HG02840 (cell line): ENCODE data around the gene GNAO1.

Experiments
- ATAC-seq: cut with Tn5 transposase; IDR thresholded peaks from one replicate; pipeline ENCODE4 v1.9.1; 2021; ENCODE audit warnings: mild to moderate bottlenecking, moderate library complexity, moderate number of reproducible peaks; ENCODE audit not compliant: unreplicated experiment, low FRiP score

GNAO1 gene

DNA sequence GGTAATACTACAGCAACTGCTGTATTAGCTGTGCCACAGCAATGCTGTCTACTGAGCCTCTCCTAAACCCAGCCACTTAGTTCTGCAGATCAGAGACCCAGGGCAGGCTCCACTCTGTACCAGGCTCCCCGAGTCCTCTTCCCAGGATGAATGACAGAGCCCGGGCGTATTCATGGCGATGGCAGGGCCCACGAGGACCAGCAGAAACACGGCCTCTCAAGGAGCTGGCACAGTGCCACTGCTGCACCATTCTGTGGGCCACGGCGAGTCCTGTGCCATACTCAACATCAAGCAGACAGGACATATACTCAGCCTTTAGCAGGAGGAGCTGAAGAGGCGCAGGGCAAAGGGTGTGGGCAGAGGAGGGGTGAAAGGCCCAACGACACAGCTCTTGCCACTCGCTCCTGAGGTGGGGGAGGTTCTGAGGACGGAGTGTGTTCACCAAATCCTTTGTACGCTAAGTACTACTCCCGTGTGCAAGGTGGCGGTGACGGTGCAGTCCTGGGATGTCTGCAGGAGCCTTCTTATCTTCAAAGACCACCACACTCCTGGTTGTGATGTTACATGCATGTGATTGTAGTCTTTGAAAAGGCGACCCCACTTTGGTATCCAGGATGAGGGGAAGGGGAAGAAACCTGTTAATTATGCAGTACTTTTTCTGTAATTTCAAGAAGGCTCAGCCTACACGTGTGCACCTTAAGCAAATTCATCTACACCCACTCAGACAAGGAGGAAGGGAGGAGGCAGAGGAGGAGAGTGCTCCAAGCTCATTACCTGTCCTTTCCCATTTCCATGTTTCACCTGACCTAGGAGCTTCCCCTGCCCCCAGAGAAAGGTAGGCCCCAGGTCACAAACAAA is 136.0 kb downstream of the GNAO1 start:
- no peak for ATAC-seq

DNA sequence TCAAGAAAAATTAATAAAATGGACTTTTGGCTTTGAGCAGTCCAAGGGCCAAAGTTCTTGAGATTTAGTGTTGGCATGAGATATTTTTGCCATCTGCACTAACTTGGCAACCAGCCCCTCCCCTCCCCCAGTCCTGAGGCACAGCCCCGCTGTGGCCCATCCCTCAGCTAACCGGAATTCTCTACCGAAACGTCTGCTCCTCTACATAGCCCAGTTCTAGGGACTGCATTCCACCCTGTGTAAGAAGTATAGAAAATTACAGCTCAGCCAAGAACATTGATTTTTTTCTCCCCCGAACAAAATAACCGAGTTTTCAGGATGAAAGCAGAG is 136.6 kb downstream of the GNAO1 start:
- no peak for ATAC-seq

DNA sequence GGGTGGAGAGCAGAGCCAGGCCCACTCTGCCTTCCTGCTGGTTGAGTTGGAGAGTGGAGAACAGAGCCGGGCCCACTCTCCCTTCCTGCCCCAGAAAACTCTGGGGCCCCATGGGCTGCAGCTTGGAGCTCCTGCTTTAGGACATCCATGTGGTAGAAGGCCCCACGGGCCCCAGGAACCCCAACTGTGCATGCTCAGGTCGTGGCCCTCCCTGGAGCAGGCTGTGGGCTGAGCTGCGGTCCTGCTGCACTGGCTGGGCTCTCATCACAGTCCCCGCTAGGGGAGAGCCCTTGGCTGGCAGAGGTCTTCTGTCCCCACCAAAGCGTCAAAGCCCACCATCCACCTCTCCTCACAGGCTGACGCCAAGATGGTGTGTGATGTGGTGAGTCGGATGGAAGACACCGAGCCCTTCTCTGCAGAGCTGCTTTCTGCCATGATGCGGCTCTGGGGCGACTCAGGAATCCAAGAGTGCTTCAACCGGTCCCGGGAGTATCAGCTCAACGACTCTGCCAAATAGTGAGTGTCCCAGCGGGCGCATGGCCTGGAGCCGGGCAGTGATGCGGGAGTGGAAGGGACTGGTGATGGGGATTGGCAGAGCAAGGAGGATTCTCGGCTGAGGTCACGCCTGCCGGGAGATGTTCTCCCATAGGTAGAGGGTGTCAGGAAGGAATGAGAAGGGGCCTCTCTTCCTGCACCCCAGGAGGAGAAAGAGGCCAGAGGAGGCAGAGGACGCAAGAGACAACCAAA is 137.2 kb downstream of the GNAO1 start:
- no peak for ATAC-seq

DNA sequence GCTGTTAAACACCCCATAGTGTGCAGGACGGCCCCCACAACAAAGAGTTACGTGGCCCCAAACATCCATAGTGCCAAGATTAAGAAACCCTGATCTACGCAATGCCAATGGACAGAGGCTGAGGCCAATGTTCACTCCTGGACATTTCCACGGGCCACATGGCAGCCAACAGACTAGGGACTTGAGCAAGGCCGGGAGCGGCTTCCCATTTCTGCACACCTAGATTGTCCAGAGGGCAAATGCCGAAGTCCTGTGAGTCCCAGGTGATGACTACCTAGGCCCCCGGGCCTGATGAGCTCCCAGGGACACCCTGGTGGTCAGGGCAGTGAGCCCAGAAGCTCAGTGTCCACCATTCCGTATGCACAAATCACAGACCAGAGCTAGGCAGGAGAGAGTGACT is 138.6 kb downstream of the GNAO1 start:
- ATAC-seq = no peak

DNA sequence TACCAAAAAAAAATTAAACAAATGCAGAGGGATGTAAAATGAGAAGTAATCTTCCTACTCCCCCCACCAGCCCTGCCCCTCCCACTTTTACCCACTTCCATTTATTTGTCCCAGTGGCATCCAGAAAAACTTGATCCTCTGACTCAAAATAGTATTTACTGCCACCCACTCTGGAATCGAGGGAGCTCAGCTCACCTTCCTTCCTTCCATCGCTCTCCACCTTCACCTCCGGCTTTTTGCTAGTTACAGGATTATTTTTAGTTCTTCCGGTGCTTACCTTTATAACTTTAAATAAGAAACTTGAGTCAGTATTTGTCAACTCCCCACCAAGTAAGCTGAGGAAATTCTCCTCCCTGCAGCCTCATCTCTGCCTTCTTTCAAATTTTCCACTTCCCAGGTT is 139.2 kb downstream of the GNAO1 start:
- no peak for ATAC-seq

DNA sequence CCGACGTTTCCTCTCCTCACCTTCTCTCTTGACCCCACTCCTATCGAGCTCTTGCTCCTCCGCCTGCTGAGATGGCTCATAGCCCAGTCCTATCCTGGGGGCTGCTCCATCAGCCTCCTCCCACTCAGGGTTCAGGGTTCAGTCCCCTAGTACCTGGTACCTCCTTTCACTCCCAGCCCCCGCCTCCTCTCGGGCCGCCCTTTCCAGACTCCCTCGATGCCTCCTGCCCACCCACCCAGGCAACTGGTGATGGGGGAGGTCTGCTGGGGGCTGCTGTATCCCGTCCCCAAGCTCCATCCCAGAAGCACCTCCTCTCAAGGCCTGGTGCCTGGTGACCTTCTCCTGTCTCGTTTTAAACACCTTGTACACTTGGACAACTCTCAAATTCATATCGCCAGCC is 140.1 kb downstream of the GNAO1 start:
- ATAC-seq = no peak

DNA sequence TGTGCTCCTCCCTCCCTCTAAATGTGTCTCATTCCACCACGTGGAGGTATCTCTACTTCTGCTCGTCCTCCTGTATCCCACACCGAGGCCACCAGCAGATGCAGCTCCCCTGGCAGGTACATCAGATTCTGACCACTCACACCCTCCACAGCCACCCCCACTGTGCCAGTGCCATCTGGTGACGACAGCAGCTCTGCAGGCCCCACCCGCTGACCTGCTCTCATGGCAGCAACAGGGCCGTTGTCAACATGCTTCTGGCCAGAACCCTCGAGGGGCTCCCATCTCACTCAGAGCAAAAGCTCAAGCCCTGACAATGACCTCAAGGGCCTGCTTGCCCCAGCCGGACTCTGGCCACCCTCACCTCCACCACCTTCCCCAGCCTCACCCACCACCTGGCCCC is 140.6 kb downstream of the GNAO1 start:
- no peak for ATAC-seq

DNA sequence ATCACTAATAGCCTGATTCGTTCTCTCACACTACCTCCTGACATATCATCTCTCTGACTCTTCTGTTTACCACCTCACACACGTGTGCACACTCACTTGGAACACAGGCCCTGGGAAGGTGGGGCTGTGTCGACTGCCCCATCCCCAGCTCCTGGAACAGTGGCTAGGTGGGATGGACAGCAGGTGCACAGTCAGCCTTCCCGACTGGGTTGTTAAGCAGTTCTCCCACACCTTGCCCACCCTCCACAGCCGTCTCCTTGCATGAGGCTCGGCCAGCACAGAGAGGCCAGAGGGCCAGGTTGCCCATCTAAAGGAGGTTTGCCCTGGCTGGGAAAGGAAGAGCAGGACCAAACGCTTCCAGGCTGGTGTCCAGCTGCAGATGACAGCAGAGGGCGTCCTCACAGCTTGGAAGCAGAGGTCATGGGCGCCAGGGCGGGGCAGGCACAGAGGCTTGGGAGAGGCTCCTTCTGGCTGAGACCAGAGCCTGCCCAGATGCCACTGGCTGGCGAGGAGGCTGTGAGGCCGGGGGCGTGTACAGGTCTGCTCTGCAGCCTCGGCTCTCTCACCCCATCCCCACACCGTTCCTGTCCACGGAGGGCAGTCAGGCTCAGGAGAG is 141.3 kb downstream of the GNAO1 start:
- no peak for ATAC-seq

DNA sequence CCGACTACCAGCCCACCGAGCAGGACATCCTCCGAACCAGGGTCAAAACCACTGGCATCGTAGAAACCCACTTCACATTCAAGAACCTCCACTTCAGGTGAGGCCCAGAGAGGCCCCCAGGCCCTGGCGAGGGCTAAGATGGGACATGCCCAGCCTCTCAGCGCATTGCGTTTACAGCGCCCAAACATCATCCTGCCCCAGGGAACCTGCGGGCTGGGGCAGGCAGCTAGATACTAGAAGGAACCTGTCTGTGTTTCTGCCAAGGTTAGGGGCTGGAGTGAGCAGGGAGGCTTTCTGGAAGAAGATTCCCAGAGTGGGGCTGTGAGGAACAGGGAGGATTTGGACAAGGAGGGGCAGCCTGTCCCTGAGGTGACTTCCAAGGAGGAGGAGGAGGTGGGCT is 143.5 kb downstream of the GNAO1 start:
- ATAC-seq = no peak

DNA sequence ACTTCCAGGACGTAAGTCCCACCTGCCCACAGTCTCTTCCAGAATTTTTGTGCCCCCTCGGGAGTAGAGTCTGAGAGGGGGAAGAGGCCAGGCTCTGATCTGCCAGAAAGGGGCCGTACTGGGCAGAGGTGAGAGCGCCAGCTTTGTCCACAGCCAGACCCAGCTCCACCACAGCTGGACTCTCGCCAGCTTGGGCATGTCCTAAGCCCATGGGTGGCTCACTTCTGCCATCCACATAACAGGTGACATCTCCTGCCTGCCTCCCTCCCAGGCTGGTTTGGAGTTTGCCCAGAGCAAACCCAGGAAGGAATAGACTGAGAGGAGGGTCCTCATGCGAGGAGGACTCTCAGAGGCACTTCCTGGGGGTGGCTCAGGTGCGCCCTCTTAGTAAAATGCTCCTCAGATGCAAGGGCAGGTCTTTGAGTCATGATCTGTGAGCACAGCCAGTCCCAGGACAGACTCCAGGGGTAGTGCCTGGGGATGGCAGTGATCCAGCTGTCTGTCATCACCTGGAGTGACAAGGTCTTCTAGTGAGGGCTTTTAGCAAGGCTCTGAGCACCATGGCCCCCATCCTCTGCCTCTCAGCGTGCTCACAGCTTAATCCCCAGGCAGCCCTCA is 144.9 kb downstream of the GNAO1 start:
- ATAC-seq = no peak

DNA sequence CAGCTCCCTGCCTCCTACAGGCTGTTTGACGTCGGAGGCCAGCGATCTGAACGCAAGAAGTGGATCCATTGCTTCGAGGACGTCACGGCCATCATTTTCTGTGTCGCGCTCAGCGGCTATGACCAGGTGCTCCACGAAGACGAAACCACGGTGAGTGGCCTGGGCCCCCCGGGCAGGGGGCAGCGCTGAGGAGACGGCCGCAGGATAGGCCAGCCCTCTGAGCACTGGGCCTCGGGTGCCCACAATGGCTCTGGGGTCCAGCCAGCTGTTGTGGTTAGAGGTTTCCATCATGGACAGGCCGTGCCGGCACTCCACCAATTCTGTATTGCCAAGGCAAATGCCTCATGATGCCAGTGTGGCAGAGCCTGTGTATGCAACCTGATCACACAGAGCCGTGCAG is 145.4 kb downstream of the GNAO1 start:
- ATAC-seq = no peak

DNA sequence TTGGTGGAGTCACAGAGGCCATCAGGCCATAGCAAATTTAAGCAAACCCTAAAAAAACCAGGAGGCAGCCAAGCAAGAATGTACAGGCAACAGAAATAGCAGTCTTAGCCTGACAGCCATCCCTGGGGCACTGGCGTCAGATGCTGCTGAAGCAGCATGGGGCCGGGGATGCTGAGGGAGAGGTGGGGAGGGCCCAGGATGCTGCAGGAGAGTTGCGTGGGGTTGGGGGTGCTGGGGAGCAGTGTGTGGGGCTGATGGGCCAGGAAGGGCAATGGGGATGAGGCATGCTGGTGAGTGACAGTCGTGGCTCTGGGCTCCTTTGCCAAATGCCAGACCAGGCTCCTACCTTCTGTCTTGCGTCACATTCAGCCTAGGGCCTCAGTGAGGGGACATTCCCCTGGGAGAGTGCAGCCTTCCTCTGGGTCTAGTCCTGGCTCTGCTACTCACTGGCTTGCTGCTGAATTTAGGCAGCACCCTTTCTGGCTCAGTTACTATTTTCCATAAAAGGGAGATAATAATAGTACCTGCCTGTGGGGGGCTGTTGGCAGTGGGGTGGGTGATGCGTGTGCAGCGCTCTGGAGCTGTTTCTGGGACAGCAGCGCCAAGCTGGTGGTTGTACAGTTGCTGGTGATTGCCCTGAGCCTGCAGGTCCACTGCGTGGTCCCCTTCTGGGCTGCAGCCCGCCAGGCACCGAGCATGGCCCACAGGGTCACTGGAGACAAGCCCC is 146.0 kb downstream of the GNAO1 start:
- ATAC-seq = no peak

DNA sequence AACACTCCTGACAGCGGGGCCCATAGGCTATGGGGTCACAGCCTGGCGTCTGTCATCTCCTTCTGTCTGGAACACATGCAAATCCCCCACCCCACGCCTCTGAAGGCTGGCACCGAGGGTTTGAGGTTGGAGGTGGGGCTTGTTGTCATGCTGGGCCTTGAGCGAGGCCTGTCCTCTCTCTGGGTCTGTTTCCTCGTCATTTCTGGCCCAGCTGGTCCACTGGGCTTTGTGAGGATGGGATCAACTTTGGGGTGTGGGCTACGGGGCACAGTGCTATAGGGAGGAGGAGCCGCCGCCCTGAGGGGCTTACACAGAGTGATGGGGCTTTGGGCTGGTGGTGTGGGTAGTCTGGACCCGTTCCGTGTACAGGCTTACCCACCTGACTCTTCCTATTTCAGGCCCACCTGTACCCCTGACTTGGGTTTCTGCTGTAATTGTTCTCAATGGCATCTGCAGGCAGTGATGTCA is 146.6 kb downstream of the GNAO1 start:
- no peak for ATAC-seq

DNA sequence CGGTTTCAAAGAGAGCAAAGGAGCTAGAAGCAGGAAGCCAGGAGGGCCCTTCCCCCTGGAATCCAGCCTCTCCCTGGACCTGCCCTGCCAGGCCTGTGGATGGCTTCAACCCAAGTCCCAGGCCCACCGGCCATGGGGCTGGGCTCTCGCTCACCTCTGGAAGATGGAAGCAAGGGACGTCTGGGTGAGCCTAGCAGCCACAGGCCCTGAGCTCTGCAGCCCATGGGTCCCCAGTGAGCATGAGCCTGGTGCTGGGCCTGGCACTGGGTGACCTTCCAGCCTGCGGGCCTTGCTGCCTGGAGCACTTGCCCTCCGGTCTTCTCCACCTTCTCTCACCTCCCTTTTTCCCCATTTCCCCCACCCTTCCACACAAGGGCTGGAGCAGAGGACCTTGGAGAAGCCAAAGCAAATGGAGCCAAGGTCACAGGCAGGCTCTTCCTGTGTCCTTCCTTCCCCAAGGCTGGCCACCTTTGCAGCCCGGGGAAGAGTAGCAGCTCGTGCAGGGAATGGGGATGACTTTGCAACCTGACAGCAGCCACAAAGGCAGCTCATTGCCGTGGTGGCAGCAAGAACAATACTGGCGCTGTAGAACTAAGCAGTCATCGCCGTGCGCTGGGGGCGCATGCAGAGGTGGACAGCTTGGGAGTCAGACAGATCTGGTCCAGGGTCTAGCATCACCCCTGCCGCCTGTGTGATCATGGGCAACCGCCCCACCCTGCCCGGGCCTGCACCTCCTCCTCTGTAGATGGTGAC is 147.5 kb downstream of the GNAO1 start:
- ATAC-seq = no peak

DNA sequence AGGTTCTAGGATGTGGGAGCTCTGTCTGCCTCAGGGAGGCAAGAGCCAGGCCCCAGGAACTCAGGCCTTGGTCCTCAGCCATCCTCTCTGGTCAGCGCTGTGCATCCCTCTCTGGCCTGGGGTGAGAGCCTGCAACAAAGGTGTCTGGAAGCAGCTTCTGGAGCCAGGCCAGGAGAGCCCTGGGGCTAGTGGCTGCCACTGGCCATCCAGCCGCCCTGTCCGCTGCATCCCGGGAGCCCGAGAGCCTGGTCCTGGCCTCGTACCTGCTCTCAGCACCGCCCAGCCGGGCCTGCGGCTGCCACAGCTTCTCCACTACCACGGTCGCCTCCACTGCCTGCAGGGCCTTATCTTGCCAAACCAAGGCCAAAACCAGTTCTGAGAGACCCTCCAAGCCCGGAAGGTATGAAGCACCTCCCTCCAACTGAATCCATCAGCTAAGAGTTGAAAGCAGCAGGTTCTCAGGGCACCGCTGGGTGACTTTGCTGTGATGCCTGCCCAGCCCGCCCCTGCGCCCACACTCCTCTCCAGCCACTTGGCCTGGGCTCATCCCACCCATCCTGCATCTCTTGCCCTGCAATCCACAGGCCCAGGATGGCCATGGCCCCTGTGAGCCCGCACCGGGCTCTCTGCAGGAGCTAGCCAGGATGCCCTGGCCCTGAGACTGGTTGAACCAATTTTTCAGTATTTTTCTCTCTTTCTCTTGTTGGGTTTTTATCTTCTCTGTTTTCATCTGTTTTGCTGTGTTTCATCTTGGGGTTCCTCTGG is 148.3 kb downstream of the GNAO1 start:
- no peak for ATAC-seq

DNA sequence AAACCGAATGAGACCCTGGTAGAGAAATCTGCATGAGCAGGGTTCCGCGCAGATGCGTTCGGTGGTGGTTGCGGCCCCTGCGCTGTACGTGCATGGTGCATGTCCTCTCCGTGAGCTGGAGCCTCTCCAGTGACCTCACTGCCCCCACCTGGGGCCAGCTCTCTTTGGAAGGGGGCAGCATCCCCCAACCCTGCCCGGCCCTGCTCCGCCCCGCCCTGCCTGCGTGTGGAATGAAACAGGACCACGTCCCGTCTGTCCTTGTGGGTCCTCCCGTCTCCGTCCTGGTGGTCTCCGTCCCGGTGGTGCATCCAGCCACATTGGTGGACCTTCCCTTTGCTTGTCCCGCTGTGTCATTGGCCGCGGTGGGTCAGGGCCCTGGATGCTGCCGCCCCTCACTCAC is 149.1 kb downstream of the GNAO1 start:
- ATAC-seq = no peak

DNA sequence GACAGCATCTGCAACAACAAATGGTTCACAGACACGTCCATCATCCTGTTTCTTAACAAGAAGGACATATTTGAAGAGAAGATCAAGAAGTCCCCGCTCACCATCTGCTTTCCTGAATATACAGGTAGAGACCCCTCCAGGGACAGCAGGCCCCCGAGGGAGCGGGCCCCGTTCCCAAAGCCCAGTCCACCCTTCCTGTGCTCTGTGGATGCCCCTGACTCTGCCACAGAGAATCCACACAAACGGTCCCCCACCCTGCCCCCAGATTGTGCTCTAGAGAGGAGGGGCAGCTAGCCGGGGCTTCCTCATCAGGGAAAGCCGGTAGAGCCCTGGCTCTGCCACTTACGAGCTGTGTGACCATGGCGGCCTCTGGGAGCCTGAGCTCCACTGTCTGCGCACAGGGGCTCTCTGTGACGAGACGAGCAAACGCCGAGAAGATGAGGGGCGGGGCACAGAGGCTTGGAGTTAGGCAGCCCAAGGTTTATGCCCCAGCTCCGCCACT is 149.6 kb downstream of the GNAO1 start:
- ATAC-seq = no peak

DNA sequence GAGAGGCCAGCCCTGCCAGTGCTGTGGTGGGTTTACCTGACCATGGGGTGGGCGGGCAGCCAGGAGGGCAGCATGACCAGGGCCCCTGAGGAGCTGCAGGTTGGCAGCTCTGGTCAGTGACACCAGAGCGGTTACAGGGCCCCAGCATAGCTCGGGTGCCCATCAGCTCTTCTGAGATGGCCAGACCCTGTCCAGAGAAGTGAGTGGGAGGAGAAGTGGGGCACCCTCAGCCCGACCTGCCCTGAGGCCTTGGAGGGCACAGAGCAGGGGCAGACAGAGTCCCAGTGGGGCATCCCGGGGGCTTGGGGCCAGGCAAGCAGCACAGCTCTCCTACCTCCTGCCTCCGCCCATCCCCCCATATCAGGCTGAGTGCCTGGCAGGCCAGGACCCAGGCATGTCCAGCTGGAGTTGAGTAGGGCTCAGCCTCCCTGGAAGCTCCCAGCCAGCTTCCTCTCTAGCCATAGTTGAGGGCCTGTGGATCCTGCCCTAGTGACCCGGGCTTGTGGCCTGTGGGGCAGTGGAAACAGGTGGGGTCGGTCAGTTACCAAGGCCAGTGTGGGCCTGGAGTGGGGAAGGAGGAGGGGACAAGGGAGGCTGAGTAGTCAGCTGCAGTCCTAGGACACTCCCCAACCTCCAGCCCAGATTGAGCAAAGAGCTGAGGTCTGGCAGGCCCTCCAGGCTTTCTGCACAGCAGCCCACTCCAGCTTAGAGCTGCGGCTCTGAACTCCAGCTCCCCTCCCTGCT is 150.5 kb downstream of the GNAO1 start:
- ATAC-seq = no peak
